GM21528 (cell line): ENCODE measurements around the gene CDH4.

Source experiments
- ATAC-seq: cut with Tn5 transposase; IDR thresholded peaks from one replicate; pipeline ENCODE4 v1.9.1; 2021; ENCODE audit warnings: mild to moderate bottlenecking, moderate library complexity; ENCODE audit not compliant: unreplicated experiment, low FRiP score

The CDH4 gene

GRCh38 chr20:61801065-61801360 is 549.0 kb downstream of the CDH4 start:
- no peak for ATAC-seq

DNA sequence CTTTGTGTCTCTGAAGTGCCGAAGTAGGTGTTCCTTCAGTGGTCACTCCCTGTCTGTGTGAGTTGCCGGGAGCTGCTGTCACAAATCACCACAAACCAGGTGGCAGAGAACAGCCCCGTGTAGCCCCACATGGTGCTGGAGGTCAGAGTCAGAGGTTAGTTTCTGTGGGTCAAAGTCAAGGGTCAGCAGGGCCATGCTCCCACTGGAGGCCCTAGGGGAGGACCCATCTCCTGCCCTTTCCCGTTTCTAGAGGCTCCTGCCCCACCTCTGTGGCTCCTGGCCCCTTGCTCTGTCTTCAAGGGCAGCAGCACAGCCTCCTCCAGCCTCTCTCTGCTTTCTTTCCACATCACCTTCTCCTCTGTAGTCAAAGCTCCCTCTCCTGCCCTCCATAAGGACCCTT is 549.4 kb downstream of the CDH4 start:
- no peak for ATAC-seq

DNA sequence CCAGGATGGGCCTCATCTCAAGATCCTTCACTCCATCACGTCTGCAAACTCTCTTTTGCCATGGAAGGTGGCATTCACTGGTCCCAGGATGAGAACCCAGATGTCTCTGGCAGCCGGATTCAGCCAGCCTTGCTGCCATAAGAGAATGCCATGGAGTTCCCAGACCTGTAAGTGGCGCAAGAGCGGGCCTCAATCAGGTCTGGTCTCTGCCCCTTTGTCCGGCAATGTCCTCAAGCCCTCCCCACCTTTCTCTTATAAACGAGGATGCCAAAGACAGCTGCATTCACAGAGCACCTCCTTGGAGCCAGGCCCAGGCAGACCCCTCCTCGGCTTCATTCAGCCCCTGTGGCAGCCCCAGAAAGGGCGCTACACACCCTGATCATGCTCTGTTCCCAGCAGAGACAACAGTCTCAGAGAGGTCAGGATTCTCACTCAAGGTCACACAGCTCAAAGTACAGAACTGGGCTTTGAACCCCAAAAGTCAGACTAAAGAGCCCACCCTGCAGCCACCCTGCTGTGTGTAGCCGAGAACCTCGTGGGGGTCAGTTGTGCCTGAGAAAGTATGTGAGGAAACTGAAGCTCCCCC is 549.9 kb downstream of the CDH4 start:
- ATAC-seq, result no peak

- ATAC-seq, result no peak
These were observed 550.8 kb downstream of the CDH4 start for GRCh38 chr20:61802721-61803311.

DNA sequence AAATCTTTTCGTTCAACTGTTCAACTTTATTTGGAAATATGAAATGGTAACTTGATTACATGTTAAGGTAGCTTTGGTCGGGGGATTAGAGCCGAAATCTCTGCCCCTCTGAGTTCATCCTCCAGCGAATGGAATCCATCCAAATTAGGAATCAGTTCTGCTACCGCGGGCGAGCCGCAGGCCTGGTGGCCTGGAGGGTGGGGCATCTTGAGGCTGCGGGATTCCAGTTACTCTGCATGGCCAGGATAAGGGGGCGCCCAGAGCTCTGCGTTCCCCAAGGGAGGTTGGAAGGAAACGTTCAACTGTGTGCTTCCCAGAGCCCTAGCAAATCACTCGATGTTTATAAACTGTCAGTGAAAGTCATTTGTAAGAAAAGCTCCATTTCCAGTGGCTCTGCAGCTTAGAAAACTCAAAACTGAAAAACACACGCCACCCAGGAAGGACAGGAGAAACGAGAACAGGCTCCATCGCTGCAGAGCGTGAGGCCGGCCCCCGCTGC is 551.4 kb downstream of the CDH4 start:
- ATAC-seq, result no peak

- ATAC-seq, result no peak
These were observed 552.1 kb downstream of the CDH4 start for GRCh38 chr20:61803915-61804751.

DNA sequence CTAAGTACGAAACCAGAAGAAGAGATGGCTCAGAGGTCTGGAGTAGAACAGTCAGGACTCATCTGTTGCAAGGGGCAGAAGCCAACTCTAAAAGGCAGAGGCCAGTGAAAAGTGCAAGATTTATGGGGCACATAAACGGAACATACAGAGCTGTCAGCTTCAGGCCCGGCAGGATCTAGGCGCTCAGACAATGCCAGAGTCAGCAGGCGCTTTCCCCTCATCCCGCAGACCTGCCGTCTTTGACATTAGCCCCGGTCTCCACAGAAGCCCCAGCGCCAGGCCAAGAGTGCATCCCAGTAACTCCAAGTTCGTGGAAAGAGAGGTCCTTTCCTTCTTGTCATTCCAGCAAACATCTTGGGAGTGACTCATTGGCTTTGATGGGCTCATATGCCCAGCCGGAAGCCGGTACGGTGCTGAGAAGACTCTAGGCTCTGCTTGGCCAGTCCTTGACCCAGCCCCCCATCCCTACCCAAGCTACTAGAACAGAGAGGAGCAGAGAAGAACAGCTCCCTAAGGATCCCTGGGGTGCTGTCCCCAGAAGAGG is 552.8 kb downstream of the CDH4 start:
- no peak for ATAC-seq

DNA sequence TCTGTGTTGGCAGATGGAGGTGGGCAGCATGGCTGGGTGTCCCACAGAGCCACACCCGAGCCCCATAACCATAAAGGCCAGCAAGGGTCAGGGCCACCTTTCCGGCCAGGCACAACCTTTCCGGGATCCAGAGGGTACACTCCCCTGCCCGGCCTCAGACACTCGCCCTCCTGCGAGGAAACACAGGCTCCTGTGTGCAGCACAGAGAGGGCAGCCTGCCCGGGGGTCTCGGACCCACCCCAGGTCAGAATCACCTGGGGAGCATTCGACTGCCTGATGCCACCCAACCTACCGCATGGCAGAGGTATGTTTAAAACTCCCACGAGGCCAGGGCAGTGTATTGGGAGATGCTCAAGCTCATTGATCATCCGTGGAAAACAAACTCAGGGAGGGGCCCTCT is 553.3 kb downstream of the CDH4 start:
- ATAC-seq, result no peak

DNA sequence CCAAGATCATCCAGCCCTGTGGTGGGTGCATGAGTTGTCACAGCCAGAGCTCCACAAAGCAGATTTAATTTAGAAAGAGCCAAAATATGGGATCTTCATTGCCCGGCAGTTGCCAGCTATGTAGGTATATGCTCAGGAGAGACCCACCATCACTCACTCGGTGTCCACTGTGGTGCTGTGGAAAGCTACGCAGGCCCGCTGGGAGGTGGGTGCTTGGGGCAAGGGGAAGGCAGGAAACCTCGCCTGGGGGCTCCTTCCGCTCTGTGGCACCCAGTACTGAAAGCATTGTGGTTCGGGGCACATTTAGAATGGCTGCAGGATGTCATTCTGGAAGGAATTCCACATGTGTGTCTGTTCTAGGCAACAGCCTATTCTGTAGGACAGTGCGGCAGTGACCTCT is 553.7 kb downstream of the CDH4 start:
- no peak for ATAC-seq

DNA sequence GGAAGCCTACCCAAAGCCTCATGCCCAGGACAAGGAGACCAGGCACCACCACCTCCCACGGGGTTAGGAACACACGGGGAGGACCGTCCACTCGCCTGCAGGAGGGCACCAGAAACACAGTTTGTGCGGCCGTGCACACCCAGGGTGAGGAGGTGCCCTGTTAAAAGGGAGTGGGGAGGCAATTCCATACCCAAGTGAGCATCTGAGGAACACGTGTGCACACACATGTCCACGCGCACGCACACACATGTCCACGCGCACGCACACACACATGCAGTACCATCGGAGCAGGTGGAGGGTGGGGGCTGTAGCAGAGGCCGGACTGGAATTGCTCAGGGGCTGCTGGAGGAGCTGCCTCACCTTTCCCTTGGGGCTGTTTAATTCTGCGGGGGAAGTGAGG is 554.3 kb downstream of the CDH4 start:
- ATAC-seq, result no peak

GRCh38 chr20:61806995-61807394 is 554.9 kb downstream of the CDH4 start:
- ATAC-seq, result no peak

- no peak for ATAC-seq
These were observed 555.6 kb downstream of the CDH4 start for GRCh38 chr20:61807471-61808160.

DNA sequence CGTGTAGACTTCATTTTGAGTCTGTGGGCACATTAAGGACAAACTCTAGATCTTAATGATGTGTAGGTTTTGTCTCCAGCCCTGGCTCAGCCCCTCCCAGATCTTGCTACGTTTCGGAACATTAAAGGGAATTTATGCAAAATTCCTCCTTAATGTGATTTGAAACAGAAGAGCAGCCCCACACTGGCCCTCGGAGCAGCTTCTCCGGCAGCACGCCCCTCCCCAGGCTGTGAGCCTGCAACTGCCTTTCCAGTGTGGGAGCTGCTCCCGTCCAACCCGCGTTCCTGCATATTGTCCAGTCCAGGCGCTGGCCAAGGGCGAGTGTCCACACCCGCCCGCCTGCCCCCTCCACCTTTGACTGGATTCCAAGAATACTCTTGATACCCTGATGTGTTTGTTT is 556.4 kb downstream of the CDH4 start:
- ATAC-seq, result no peak

GRCh38 chr20:61809006-61809770 is 557.1 kb downstream of the CDH4 start:
- no peak for ATAC-seq

DNA sequence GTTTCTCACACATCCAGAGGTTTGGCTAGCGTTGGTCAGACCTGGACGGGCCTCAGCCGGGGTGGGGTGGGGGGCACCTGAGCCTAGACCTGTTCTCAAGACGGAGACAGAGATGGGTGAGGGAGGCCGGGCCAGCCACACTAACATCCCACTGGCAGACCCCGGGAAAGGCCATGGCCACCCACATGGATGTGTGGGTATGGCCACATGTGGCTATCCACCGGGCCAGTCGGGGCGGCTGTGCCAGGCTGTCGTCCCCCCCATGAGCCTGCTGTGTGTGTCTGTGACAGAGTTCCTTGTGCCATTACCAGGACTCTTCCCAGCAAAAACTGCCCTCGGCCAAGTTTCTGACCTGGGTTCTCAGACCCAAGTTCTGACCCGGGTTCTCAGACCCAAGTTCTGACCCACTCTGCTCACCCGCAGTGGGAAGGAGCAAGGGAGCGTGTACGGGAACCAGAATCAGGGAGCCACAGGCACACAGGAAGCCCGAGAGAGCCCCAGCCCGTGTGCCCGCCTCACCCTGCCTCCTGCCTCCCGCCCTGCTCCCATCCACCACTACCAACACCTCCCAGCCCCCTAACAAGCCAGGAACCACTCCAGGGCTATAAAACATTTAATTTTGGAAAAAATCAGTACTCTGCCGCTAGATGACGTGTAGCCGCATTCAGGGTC is 558.1 kb downstream of the CDH4 start:
- no peak for ATAC-seq

DNA sequence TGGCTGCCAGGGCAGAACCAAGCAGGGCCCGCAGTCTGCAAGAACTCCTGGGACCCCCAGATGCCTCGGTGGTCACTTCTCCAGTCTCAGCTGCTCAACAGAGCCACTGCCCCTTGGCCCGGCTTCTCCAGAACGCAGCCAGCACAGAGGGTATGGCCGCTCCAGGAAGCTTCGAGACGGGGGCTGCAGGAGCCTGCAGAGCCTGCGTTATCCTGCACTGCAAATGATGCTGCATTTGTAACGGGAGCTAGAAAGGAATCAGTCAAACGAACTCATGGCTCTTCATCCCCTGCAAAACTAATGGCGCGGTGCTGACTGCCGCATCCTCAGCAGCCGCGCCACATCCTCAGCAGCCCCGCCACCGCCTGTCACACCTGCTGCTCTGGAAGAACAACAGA is 558.7 kb downstream of the CDH4 start:
- no peak for ATAC-seq

- no peak for ATAC-seq
These were observed 559.1 kb downstream of the CDH4 start for GRCh38 chr20:61811166-61811565.

DNA sequence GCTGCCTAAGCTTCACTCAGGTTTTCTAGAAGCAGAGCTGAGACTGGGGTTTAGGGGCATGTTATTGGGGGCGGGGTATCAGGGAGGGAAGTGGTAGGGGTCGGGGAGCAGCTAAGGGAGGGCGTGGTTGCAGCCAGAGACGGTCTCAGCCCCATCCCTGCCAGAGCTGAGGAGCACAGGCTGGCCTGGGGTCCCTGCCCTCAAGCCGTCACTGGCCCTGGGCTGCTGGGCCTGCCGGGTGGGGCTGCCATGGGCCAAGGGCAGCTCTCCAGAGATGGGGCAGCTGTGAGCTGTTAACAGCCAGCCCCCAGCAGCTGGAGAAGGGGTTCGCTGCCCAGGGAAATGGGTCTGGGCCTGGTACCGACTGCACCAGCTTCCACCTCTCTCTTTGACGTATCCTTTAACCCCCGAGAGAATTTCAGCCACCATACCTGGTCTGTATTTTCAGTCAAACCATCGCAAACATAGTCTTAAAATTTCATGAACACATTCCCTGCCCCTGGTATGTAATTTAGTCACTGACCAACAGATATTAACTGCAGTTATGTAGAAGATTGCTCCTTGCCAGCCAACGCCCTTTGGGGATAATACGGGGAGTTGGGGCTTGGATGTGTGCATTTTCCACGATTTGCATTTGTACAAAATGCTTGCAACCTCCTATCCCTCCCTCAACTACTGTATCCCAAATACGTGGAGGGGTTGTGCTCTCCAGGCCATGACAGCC is 560.2 kb downstream of the CDH4 start:
- no peak for ATAC-seq

GRCh38 chr20:61812845-61813485 is 560.9 kb downstream of the CDH4 start:
- no peak for ATAC-seq
